GM18858 (cell line): ENCODE data around the gene NAALAD2.
"Not testable (repeated sequence)": the region's sequence is repeated elsewhere in the genome, so short reads cannot be mapped to it uniquely, and the experiment has no call there.

Experiments used
- ATAC-seq: cut with Tn5 transposase; IDR thresholded peaks from one replicate; pipeline ENCODE4 v1.9.1; 2021; ENCODE audit not compliant: unreplicated experiment

The NAALAD2 gene

GRCh38 chr11:90134478-90135003, at the start of gene NAALAD2:
TSS of gene NAALAD2 (plus strand) at chr11:90134663. CDS start at chr11:90134759, 96 bp downstream.
- no peak for ATAC-seq

- not testable (repeated sequence) for ATAC-seq
Observed at GRCh38 chr11:90085650-90086049, 48.8 kb upstream of the NAALAD2 start, which contains the start of gene UBTFL1. TSS of gene UBTFL1 (plus strand) at chr11:90085950. CDS start at chr11:90085950, 0 bp downstream.

GRCh38 chr11:90088731-90089130, 45.7 kb upstream of the NAALAD2 start:
- ATAC-seq, result not testable (repeated sequence)

GRCh38 chr11:90095230-90095924, 39.1 kb upstream of the NAALAD2 start:
- ATAC-seq, result not testable (repeated sequence)

- ATAC-seq, result not testable (repeated sequence)
Observed at GRCh38 chr11:90098261-90098660, 36.2 kb upstream of the NAALAD2 start.

- no peak for ATAC-seq
Observed at GRCh38 chr11:90100431-90100830, 34.0 kb upstream of the NAALAD2 start.

- ATAC-seq, result no peak
Observed at GRCh38 chr11:90113541-90113940, 20.9 kb upstream of the NAALAD2 start.

GRCh38 chr11:90120191-90120590, 14.3 kb upstream of the NAALAD2 start:
- ATAC-seq, result no peak

GRCh38 chr11:90124371-90124770, 10.1 kb upstream of the NAALAD2 start:
- no peak for ATAC-seq

GRCh38 chr11:90124946-90125345, 9.5 kb upstream of the NAALAD2 start:
- no peak for ATAC-seq

- ATAC-seq, result no peak
Observed at GRCh38 chr11:90133560-90134477, 644 bp upstream of the NAALAD2 start.

GRCh38 chr11:90135016-90135415, 553 bp downstream of the NAALAD2 start:
- ATAC-seq, result no peak

- ATAC-seq, result no peak
Observed at GRCh38 chr11:90148900-90149299, 14.4 kb downstream of the NAALAD2 start.

GRCh38 chr11:90166982-90167573, 32.6 kb downstream of the NAALAD2 start:
- not testable (repeated sequence) for ATAC-seq

- ATAC-seq, result not testable (repeated sequence)
Observed at GRCh38 chr11:90167704-90168103, 33.2 kb downstream of the NAALAD2 start.

- no peak for ATAC-seq
Observed at GRCh38 chr11:90168571-90168970, 34.1 kb downstream of the NAALAD2 start.

- no peak for ATAC-seq
Observed at GRCh38 chr11:90171359-90171758, 36.9 kb downstream of the NAALAD2 start.

GRCh38 chr11:90176069-90176468, 41.6 kb downstream of the NAALAD2 start:
- ATAC-seq, result no peak

- no peak for ATAC-seq
Observed at GRCh38 chr11:90178751-90179150, 44.3 kb downstream of the NAALAD2 start.

- ATAC-seq, result no peak
Observed at GRCh38 chr11:90179923-90180322, 45.5 kb downstream of the NAALAD2 start.

- ATAC-seq, result no peak
Observed at GRCh38 chr11:90187839-90188238, 53.4 kb downstream of the NAALAD2 start.
